H54 (cell line): ENCODE data around the gene BBS1.
"Not testable (repeated sequence)": the region's sequence is repeated elsewhere in the genome, so short reads cannot be mapped to it uniquely, and the experiment has no call there.

Experiments
- DNase-seq: peaks from one replicate; pipeline ENCODE4 v3.0.0; 2011; ENCODE audit warnings: low spot score, mixed read lengths; ENCODE audit not compliant: insufficient read length
- FAIRE-seq: peaks from 3 replicates; lab custom pipeline; 2011; peaks lifted over from hg19 to GRCh38; lab: Jason Lieb, UNC
- POLR2A ChIP-seq: IDR thresholded peaks from 2 replicates; pipeline ENCODE4 v1.6.1; 2011; ENCODE audit warnings: low read depth, mild to moderate bottlenecking, low read length

Gene BBS1

DNA sequence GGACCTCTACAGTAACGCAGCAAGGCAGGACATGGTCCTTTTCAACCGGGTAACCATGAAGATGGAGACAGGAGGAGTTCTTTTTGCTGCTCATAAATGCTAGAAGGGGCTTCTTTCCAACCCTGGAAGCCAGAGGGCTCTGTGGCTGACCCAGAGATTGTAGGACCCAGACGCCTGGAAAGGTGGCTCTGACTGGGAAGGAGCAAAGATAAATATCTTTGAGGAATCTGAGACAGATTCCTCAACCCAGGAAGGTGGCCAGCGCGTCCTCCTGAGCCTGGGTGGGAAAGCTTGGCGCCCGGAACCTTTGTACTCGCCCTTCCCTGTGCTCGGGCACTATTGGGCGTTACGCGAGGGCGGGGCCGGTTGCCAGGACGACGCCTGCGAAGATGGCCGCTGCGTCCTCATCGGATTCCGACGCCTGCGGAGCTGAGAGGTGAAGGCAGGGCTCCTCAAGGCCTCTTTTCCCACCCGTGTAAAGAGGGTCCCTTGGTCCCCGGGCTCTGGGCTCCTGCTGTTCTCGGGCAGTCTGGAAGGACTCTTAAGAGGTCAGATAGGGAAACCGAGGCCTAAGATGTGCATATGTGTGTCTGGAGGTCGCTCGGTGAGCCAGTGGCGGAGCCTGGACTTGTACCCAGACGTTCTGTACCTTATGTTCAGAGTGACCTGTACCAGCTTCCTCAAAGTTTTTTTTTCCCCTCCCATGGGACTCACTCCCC, at the start of gene BBS1:
Gene BBS1, plus strand, starts transcription at position 365 of the 719 bp plus-strand sequence. Its CDS starts 25 bp downstream, at position 390.
- peak; percentile 70 for TF ChIP-seq POLR2A
- DNase-seq: peak; percentile 88
- FAIRE-seq: no peak

- TF ChIP-seq POLR2A: no peak
- FAIRE-seq (no peak), DNase-seq (no peak)
Measured at GRCh38 chr11:66462010-66462409, 48.4 kb upstream of the BBS1 start.

- DNase-seq (no peak), FAIRE-seq (no peak)
- TF ChIP-seq POLR2A: no peak
Measured at GRCh38 chr11:66462911-66463310, 47.5 kb upstream of the BBS1 start.

GRCh38 chr11:66464116-66464515, 46.3 kb upstream of the BBS1 start:
- not testable (repeated sequence) for DNase-seq, FAIRE-seq

DNA sequence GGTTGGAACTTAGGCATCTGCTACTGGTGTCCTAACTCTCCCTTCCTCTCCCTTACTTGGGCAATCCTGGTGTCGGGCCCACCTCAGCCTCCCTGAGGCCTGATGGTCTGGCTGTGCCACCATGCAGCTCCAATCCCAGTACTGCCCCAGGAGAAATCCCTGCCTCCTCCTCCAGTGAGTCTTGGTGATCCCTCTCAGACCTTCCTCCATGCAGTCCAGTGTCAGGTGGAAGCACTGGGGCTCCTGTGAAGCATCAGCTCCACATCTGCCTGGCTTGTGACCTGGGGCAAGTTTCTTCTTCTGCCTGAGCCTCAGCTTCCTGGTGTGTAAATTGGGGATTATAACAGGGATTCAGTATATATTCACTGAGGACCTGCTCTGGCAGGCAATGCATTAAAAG, 45.5 kb upstream of the BBS1 start:
- FAIRE-seq: no peak
- DNase-seq: no peak
- TF ChIP-seq POLR2A: no peak

DNA sequence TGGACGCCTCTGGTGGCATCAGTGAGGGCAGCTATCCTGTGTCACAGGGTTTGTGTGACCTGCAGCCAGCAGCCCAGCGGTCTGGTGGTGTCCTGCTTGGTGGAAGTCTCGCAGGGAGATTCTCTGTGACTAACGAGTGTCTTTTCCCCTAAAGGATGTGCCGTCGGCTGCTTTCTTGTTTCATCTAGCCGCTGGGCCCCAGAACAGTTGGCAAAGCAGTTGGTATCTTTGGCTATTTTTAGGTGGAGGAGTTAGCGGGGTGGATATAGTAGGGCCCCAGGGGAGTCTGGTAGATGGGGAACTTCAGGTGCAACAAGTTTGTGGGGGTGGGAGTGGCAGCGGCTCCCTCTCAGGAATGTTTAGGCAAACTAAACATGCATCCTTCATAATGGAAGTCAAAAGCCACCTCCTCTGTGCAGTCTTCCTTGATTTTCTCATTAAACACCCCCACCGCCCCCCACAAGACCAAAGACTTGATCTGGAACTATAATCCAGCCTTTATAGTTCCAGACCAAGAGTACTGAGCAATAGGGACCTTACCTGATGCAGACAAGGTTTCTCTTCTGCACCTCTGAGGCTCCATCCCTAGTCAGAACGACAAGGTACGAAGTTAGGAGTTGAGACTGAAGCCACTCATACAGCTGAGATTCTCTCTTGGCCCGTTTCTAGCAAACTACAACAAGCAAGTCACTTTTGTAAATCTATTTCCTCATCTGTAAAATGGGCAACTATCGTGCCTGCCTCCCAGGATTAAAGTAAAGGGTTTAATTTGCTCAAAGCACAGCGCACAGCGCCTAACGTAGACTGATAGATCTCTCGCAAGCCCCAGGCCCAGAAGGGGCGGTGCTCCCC, 44.8 kb upstream of the BBS1 start:
- FAIRE-seq: no peak
- no peak for DNase-seq
- TF ChIP-seq POLR2A: no peak

- DNase-seq (peak; percentile 91), FAIRE-seq (no peak)
- TF ChIP-seq POLR2A: peak; percentile 26
Measured at GRCh38 chr11:66466225-66467033, 44.0 kb upstream of the BBS1 start, which contains the start of gene PELI3. Gene PELI3 (plus strand): TSS chr11:66466905. CDS start chr11:66468129, 1,224 bp downstream.

- 0 out of 2 replicates have a peak, but pooled peaks have one; percentile 1 for TF ChIP-seq POLR2A
- FAIRE-seq: no peak
- DNase-seq: peak; percentile 61
Measured at GRCh38 chr11:66467034-66467659, 43.3 kb upstream of the BBS1 start.

DNA sequence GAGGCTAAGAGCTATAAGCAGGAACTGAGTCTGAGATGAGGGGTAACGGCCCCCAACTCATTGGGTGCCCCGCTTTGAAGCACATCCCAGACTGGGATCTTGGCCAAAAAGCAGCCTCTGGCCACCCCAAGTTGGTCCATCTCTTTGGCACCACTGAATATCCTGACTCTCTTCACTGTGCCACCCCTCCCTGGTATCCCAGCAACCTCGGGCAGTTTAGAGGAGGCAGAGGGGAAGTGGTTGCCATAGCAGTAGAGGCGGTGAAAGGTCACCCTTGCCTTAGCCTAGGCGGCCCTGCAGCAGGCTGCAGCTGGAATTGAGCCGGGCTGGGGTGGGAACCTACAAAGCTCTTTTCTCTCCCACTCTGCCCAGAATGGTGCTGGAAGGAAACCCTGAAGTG, 42.7 kb upstream of the BBS1 start:
- FAIRE-seq (no peak), DNase-seq (peak; percentile 46)
- TF ChIP-seq POLR2A: no peak

- no peak for DNase-seq
- no peak for FAIRE-seq
- no peak for TF ChIP-seq POLR2A
Measured at GRCh38 chr11:66468691-66469090, 41.7 kb upstream of the BBS1 start.

DNA sequence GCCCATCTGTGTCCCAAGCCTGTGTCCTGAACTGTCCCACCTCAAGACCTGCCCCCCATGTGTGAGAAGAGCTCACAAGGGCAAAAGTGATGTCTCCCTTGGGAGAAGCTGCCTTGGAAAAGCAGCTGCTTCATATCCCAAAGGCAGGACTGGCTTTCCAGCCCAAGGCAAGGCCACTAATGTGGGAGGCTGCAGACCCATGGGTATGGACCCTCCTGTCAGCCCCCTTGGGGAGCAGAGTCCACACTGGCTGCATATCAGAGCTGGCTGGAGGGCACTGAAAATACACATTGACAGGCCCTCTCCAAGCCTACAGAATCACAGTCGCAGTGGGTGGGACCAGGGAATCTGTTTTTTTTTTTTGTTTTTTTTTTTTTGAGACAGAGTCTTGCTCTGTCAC, 41.0 kb upstream of the BBS1 start:
- DNase-seq (no peak), FAIRE-seq (no peak)
- TF ChIP-seq POLR2A: no peak

- TF ChIP-seq POLR2A: no peak
- DNase-seq (no peak), FAIRE-seq (no peak)
Measured at GRCh38 chr11:66470015-66470414, 40.4 kb upstream of the BBS1 start.

- TF ChIP-seq POLR2A: no peak
Measured at GRCh38 chr11:66471142-66471541, 39.3 kb upstream of the BBS1 start.

More at GRCh38 chr11:66471142-66471541, 39.3 kb upstream of the BBS1 start:
- no peak for FAIRE-seq
- DNase-seq: no peak
